C4-2B (cell line): ENCODE results near the gene NTN5.
A peak's percentile ranks its signal among the peaks of the same experiment; 100 is the strongest.

ENCODE experiments used
- H3K27ac ChIP-seq: fragments of 450-650 bp; 2 replicates; pipeline ENCODE4 v1.5.1; 2017
- CTCF ChIP-seq: fragments of 450-650 bp; conservative IDR thresholded peaks from 2 replicates; pipeline ENCODE4 v1.5.1; 2017; ENCODE audit warnings: mild to moderate bottlenecking
- ZFX ChIP-seq: fragments of 450-650 bp; IDR thresholded peaks from 2 replicates; pipeline ENCODE4 v1.6.1; 2017

The NTN5 gene

GRCh38 chr19:48651683-48652048, 21.2 kb downstream of the NTN5 start:
- no peak overlapping the region for H3K27ac ChIP-seq
- no peak for TF ChIP-seq CTCF
- TF ChIP-seq ZFX: no peak

GRCh38 chr19:48650974-48651682, 21.7 kb downstream of the NTN5 start:
- no peak overlapping the region for H3K27ac ChIP-seq
- TF ChIP-seq CTCF: no peak
- no peak for TF ChIP-seq ZFX

- no peak for TF ChIP-seq CTCF
- no peak for TF ChIP-seq ZFX
- no peak overlapping the region for H3K27ac ChIP-seq
Measured at GRCh38 chr19:48648134-48648533, 24.7 kb downstream of the NTN5 start.

- no peak overlapping the region; the same call in 1 of the 2 replicates for H3K27ac ChIP-seq
- TF ChIP-seq CTCF: no peak
- no peak for TF ChIP-seq ZFX
Measured at GRCh38 chr19:48646722-48647216, 26.0 kb downstream of the NTN5 start.

- peak within 1 kb of the TSS; percentile 28 for H3K27ac ChIP-seq
- TF ChIP-seq ZFX (no peak), CTCF (peak; percentile 68)
Measured at GRCh38 chr19:48646001-48646721, 26.7 kb downstream of the NTN5 start, which contains the start of gene CA11. Gene CA11, minus strand, starts transcription at chr19:48646187. Its CDS starts 555 bp downstream, at chr19:48645632.

GRCh38 chr19:48645620-48646000, 27.2 kb downstream of the NTN5 start:
- peak overlapping the region; percentile 28; the same call in 1 of the 2 replicates for H3K27ac ChIP-seq
- TF ChIP-seq ZFX (no peak), CTCF (no peak)
